ENCODE data around the gene TXNIP. TPM values are rescaled to one million over a fixed set of nuclear protein-coding genes. Genes with fewer than 3 reads are reported as not detected.
"Not testable (repeated sequence)": the region's sequence is repeated elsewhere in the genome, so short reads cannot be mapped to it uniquely, and the experiment has no call there.

TXNIP gene, protein sequence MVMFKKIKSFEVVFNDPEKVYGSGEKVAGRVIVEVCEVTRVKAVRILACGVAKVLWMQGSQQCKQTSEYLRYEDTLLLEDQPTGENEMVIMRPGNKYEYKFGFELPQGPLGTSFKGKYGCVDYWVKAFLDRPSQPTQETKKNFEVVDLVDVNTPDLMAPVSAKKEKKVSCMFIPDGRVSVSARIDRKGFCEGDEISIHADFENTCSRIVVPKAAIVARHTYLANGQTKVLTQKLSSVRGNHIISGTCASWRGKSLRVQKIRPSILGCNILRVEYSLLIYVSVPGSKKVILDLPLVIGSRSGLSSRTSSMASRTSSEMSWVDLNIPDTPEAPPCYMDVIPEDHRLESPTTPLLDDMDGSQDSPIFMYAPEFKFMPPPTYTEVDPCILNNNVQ
- 100 to 1,000 TPM; 548 to 806 (median 632) TPM for total RNA-seq
- 943 TPM for polyA plus RNA-seq
- long read RNA-seq, donor 1, transcript TXNIP-202 (2 exons, 509 nt): minor isoform, 23 of 311 reads
- long read RNA-seq, donor 1, transcript TXNIP-204 (8 exons, 2,926 nt): major isoform, 203 of 311 reads
- long read RNA-seq, donor 1, partial matches to known transcripts: 66 of 311 reads
- long read RNA-seq, donor 1, other reads (novel, unspliced or antisense): 15 of 311 reads
- long read RNA-seq, donor 2, transcript TXNIP-204 (8 exons, 2,926 nt): major isoform, 207 of 255 reads
- long read RNA-seq, donor 2, transcript TXNIP-202 (2 exons, 509 nt): minor isoform, 9 of 255 reads
- long read RNA-seq, donor 2, partial matches to known transcripts: 26 of 255 reads
- long read RNA-seq, donor 2, other reads (novel, unspliced or antisense): 11 of 255 reads
- long read RNA-seq, donor 3, transcript TXNIP-204 (8 exons, 2,926 nt): major isoform, 569 of 961 reads
- long read RNA-seq, donor 3, transcript TXNIP-202 (2 exons, 509 nt): minor isoform, 110 of 961 reads
- long read RNA-seq, donor 3, transcript TXNIP-201 (7 exons, 1,225 nt): minor isoform, 5 of 961 reads
- long read RNA-seq, donor 3, partial matches to known transcripts: 251 of 961 reads
- long read RNA-seq, donor 3, other reads (novel, unspliced or antisense): 26 of 961 reads
- long read RNA-seq, donor 4, transcript TXNIP-204 (8 exons, 2,926 nt): major isoform, 141 of 181 reads
- long read RNA-seq, donor 4, partial matches to known transcripts: 26 of 181 reads
- long read RNA-seq, donor 4, other reads (novel, unspliced or antisense): 9 of 181 reads

DNA sequence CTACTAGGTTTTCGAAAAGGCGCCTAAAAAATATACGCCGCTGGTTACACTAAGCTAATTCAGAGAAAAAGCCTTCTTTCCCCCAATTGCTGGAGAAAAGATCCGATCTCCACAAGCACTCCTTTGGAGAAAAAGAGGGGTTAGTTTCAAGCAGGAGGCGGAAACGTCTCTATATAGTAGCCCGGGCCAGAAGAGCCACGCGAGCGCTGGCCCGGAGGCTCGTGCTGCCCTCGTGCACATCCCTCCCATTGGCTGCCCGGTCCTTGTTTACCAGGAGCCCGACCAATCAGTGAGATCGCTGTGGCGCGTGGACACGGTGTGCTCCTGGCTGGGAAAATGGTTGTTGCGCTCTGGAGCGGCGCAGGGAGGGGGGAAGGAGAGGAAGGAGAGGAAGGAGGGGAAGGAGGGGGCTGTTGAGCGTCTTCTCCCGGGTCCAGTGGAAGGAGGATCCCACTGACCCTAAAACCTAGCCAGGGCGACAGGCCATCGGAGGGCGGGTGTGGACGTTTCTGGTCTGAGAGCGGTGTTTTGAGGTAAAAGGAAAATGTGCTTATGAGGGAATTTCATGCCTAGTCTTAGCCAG is at the start of gene TXNIP:
TXNIP (minus strand) TSS at position 147 of the 583 bp plus-strand sequence. CDS start 313 bp downstream, outside the sequence.
- ATAC-seq: peak; percentile 95
- H3K9me3 ChIP-seq (ENCODE audit: control insufficient read depth, low read length): no peaks in the 10 kb centered on the region
- peak within 1 kb of the TSS; percentile 100 for H3K4me3 ChIP-seq (ENCODE audit: low read length)
- DNase-seq: peak; percentile 99 to 100 (median 99)
- WGBS: 0% methylated on average over 30 of the region's 30 CpGs
- H3K4me1 ChIP-seq (ENCODE audit: control insufficient read depth, insufficient read depth, low read length): peaks cover 14% of the 10 kb centered on the region
- H3K27ac ChIP-seq (ENCODE audit: low read length): peak within 1 kb of the TSS; percentile 100
- intact Hi-C loops (cut with DNase I): no loop called here
- H3K27me3 ChIP-seq (ENCODE audit: control insufficient read depth, insufficient read depth): no peaks in the 10 kb centered on the region

DNA sequence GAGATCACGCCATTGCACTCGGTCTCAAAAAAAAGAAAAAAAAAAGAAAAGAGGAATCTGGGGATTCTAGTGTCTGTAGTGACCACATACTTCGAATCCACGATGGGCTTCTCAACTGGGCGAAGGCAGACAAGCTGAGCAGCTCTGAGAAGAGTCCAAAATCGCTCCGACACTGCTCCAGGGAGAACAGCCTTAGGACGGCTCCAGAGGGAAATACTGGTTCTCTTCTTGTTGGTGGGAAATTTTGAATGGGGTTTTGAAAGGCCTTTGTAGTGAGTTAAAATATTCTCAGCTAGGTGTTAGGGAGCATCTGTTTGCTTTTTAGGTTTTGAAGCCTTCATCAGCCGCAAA is 43.4 kb upstream of the TXNIP start:
- H3K4me3 ChIP-seq (ENCODE audit: low read length): peak overlapping the region; percentile 22
- ATAC-seq: no peak
- intact Hi-C loops (cut with DNase I): no loop called here
- no peaks in the 10 kb centered on the region for H3K9me3 ChIP-seq (ENCODE audit: control insufficient read depth, low read length)
- 49% methylated on average over 9 of the region's 9 CpGs for WGBS
- DNase-seq: peak in 1 of 3 donors; percentile 43
- no peaks in the 10 kb centered on the region for H3K4me1 ChIP-seq (ENCODE audit: control insufficient read depth, insufficient read depth, low read length)
- peak overlapping the region; percentile 33 for H3K27ac ChIP-seq (ENCODE audit: low read length)
- no peaks in the 10 kb centered on the region for H3K27me3 ChIP-seq (ENCODE audit: control insufficient read depth, insufficient read depth)

DNA sequence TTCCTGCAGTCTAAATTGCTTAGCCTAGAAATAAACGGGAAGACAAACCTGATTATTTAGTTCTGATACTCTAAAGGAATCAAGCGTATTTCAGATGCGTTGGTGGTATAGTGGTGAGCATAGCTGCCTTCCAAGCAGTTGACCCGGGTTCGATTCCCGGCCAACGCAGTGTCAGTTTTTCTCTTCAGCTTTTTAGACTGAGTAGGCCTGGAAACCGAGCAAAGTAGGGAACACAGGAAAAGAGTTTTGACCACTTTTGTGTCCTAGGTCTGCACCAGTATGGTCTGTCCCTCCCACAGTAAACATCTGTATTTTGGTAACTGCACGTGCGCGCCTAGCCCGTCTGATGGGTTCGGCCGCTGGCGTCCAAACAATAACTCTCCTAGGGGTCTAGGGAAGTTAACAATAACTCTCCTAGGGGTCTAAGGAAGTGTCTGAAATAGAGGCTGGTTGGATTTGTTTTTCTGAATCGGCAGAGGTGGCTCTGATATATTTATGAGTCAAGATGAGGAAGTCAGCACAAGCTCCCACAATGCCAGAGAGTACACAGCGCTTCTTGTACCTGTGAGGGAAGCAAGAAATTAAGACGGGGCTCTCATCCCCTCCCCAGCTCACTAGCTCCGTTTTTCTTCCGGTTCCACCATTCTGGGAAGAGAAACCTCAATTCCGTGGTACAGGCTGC is 40.7 kb upstream of the TXNIP start:
- intact Hi-C loops (cut with DNase I): no loop called here
- WGBS: under 1% methylated on average over 21 of the region's 21 CpGs
- Histone ChIP-seq H3K27me3 (ENCODE audit: control insufficient read depth, insufficient read depth) (no peaks in the 10 kb centered on the region), H3K27ac (ENCODE audit: low read length) (peak overlapping the region; percentile 82), H3K9me3 (ENCODE audit: control insufficient read depth, low read length) (no peaks in the 10 kb centered on the region), H3K4me1 (ENCODE audit: control insufficient read depth, insufficient read depth, low read length) (no peaks in the 10 kb centered on the region), H3K4me3 (ENCODE audit: low read length) (peak overlapping the region; percentile 85)
- peak; percentile 79 to 83 for ATAC-seq
- DNase-seq: peak; percentile 78 to 92 (median 89)

DNA sequence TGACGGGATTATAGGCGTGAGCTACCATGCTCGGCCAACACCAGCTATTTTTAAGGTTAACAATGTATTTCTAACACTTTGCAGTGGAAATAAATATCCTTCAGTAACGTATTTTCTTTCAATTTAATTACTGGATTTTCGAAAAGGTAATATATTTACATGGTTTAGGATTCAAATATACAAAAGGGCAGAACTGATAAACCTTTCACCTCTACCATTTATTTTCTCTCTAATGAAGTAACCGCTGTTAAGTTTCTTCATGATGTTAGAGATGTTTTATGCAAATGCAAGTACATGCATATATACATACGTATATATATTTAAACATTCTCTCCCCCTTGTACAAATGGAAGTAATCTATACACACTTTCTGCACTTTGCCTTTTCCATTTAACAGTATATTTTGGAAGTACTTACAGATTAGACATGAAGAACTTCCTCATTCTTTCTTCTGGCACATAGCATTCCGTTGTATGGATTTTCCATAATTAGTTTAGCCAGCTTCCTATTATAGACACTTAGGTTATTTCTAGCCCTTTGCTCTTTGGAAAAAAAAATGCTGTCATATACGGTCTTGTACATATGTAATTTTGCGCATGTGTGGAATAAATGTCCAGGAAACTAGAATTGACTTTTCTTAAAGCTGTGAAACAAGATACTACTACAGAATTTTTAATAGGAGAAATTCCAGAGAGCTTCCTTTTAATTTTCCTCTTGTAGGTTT is 40.0 kb upstream of the TXNIP start:
- intact Hi-C loops (cut with DNase I): no loop called here
- 7% methylated on average over 10 of the region's 10 CpGs for WGBS
- DNase-seq (no peak), ATAC-seq (no peak)
- Histone ChIP-seq H3K27me3 (ENCODE audit: control insufficient read depth, insufficient read depth) (no peaks in the 10 kb centered on the region), H3K4me3 (ENCODE audit: low read length) (peak overlapping the region; percentile 46), H3K4me1 (ENCODE audit: control insufficient read depth, insufficient read depth, low read length) (no peaks in the 10 kb centered on the region), H3K9me3 (ENCODE audit: control insufficient read depth, low read length) (no peaks in the 10 kb centered on the region), H3K27ac (ENCODE audit: low read length) (peak overlapping the region; percentile 55)

DNA sequence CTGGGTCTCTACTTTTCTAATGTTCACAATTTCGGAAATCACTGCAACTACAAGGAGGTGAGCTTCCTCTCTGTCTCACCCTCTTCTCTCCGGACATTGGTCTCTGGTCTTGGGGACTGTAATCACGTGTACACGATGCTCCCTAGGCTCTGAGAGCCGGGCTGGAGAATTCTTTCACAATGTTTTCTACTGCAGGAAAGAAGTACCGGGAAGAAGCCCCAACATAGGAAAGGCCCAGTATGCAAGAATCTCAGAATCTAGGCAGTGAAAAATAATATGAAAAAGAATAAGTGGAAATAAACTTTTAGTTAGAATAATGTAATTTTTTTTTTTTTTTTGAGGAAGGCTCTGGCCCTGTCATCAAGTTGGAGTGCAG is 38.7 kb upstream of the TXNIP start:
- WGBS: 28% methylated on average over 6 of the region's 6 CpGs
- H3K27ac ChIP-seq (ENCODE audit: low read length): peak overlapping the region; percentile 59
- peak overlapping the region; percentile 44 for H3K4me3 ChIP-seq (ENCODE audit: low read length)
- no peaks in the 10 kb centered on the region for H3K27me3 ChIP-seq (ENCODE audit: control insufficient read depth, insufficient read depth)
- DNase-seq (no peak), ATAC-seq (no peak)
- no peaks in the 10 kb centered on the region for H3K4me1 ChIP-seq (ENCODE audit: control insufficient read depth, insufficient read depth, low read length)
- intact Hi-C loops (cut with DNase I): no loop called here
- no peaks in the 10 kb centered on the region for H3K9me3 ChIP-seq (ENCODE audit: control insufficient read depth, low read length)

DNA sequence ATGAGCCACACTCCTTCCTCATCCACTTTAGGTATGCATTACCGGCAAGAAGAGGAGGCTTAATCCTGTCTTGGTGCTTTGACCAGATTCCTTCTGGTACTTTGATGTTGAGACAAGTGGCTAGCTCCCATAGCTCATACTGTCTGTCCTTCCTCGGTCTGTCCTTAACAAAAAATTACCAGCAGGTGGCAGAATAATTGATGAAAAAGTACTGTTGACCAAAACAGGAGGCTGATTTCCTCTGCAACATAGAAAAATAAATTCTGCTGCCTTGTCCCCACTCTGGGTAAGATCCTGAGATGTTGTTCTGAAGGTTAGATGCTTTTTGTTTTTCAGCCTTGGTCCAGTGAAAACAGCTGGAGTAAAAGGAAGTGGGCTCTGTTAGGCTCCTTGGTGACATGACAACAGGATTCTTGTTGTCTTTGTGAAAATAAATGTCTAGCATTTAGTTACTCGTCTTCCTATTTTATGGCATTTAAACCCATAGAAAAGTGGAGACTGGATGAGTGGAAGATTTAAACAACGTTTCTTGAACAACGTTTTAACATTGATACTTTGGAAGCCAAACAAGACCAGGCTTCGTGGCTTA is 36.3 kb upstream of the TXNIP start:
- H3K27ac ChIP-seq (ENCODE audit: low read length): no peak overlapping the region
- no peak for ATAC-seq
- no peaks in the 10 kb centered on the region for H3K9me3 ChIP-seq (ENCODE audit: control insufficient read depth, low read length)
- no peak overlapping the region for H3K4me3 ChIP-seq (ENCODE audit: low read length)
- H3K27me3 ChIP-seq (ENCODE audit: control insufficient read depth, insufficient read depth): no peaks in the 10 kb centered on the region
- intact Hi-C loops (cut with DNase I): no loop called here
- no peak for DNase-seq
- H3K4me1 ChIP-seq (ENCODE audit: control insufficient read depth, insufficient read depth, low read length): no peaks in the 10 kb centered on the region
- 52% methylated on average over 6 of the region's 6 CpGs for WGBS

DNA sequence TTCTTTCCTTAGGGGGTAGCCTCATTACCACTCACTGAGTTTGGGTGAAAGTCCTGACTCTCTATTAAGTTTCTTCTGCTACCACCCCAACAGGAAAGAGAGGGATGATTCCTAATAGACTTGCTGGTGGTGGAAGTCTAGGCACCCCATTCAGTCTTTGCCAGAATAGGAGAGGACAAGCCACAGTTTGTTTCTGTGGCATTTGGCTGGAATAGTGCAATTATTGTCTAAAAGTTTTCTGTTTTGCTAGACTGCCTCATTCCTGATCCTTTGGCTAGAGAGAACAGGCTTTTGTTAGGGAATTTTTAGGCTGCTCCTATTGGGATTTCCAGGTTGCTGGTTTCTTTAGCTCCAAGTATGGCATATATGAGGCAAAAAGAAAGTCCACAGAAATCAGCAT is 35.1 kb upstream of the TXNIP start:
- DNase-seq (no peak), ATAC-seq (no peak)
- no peak overlapping the region for H3K27ac ChIP-seq (ENCODE audit: low read length)
- no peaks in the 10 kb centered on the region for H3K9me3 ChIP-seq (ENCODE audit: control insufficient read depth, low read length)
- H3K4me3 ChIP-seq (ENCODE audit: low read length): no peak overlapping the region
- intact Hi-C loops (cut with DNase I): no loop called here
- no peaks in the 10 kb centered on the region for H3K27me3 ChIP-seq (ENCODE audit: control insufficient read depth, insufficient read depth)
- H3K4me1 ChIP-seq (ENCODE audit: control insufficient read depth, insufficient read depth, low read length): no peaks in the 10 kb centered on the region

DNA sequence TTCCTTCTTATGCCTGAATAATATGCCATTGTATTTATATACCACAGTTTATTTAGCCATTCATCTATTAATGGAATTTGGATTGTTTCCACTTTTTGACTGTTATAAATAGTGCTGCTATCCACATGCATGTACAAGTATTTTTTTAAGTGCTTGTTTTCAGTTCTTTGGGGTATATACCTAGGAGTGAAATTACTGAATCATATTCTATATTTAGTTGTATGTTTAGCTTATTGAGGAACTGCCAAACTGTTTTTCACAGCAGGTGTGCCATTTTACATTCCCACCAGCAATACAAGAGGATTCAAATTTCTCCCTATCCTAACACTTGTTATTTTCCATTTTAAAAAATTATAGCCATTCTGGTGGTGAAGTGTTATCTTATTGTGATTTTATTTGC is 32.7 kb upstream of the TXNIP start:
- no peaks in the 10 kb centered on the region for H3K9me3 ChIP-seq (ENCODE audit: control insufficient read depth, low read length)
- no peaks in the 10 kb centered on the region for H3K27me3 ChIP-seq (ENCODE audit: control insufficient read depth, insufficient read depth)
- H3K4me1 ChIP-seq (ENCODE audit: control insufficient read depth, insufficient read depth, low read length): no peaks in the 10 kb centered on the region
- no peak overlapping the region for H3K4me3 ChIP-seq (ENCODE audit: low read length)
- no peak overlapping the region for H3K27ac ChIP-seq (ENCODE audit: low read length)
- DNase-seq (no peak), ATAC-seq (no peak)
- intact Hi-C loops (cut with DNase I): no loop called here

DNA sequence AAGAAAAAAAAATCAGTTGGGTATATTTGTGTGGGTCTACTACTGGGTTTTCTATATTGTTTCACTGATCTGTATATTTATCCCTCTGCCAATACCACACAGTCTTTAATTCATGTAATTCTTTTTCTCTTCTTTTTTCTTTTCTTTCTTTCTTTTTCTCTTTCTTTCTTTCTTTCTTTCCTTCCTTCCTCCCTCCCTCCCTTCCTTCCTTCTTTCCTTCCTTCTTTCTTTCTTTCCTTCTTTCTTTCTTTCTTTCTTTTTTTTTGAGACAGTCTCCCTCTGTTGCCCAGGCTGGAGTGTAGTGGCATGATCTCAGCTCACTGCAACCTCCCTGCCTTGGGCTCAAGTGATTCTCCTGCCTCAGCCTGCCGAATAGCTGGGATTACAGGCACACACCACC is 30.3 kb upstream of the TXNIP start:
- intact Hi-C loops (cut with DNase I); DNase-seq; H3K27me3 ChIP-seq (ENCODE audit: control insufficient read depth, insufficient read depth); H3K27ac ChIP-seq (ENCODE audit: low read length); H3K9me3 ChIP-seq (ENCODE audit: control insufficient read depth, low read length); H3K4me3 ChIP-seq (ENCODE audit: low read length); H3K4me1 ChIP-seq (ENCODE audit: control insufficient read depth, insufficient read depth, low read length); ATAC-seq: not testable (repeated sequence)
- WGBS: 86% methylated on average over 1 of the region's 1 CpG
